Neural cell (in vitro differentiated cells): ENCODE data around the gene SUSD6. TPM values are rescaled to one million over a fixed set of nuclear protein-coding genes. Genes with fewer than 3 reads are reported as not detected.

ENCODE experiments used
- H2AFZ ChIP-seq: fragments of 200-600, 300-800 bp; sonication (generic), shearing (Covaris generic); 2 replicates; pipeline ENCODE4 v1.6.0; 2014; ENCODE audit warnings: low read depth, mild to moderate bottlenecking, antibody characterized with exemption, low read length, moderate library complexity
- H3F3A ChIP-seq: fragments of 200-600 bp; shearing (Covaris generic); 2 replicates; pipeline ENCODE4 v1.6.1; 2016; ENCODE audit warnings: mild to moderate bottlenecking, moderate library complexity, mixed read lengths, antibody characterized with exemption, low read length; ENCODE audit not compliant: insufficient read depth, poor library complexity, severe bottlenecking
- H3K27ac ChIP-seq: fragments of 200-600, 300-800 bp; sonication (generic), shearing (Covaris generic); 2 replicates; pipeline ENCODE4 v1.5.1; 2014; ENCODE audit warnings: mild to moderate bottlenecking, low read length, moderate library complexity
- H3K27me3 ChIP-seq: fragments of 300-800, 200-600 bp; sonication (generic), shearing (Covaris generic); 2 replicates; pipeline ENCODE4 v1.6.0; 2014; ENCODE audit warnings: mild to moderate bottlenecking, low read depth, low read length, moderate library complexity; ENCODE audit not compliant: insufficient read depth
- H3K36me3 ChIP-seq: fragments of 300-800, 200-600 bp; sonication (generic), shearing (Covaris generic); 2 replicates; pipeline ENCODE4 v1.5.1; 2014; ENCODE audit warnings: mild to moderate bottlenecking, antibody characterized with exemption, low read length, moderate library complexity; ENCODE audit not compliant: insufficient read depth
- H3K4me2 ChIP-seq: fragments of 300-800, 200-600 bp; sonication (generic), shearing (Covaris generic); 2 replicates; pipeline ENCODE4 v1.6.0; 2014; ENCODE audit warnings: mild to moderate bottlenecking, low read length
- H3K4me3 ChIP-seq: fragments of 300-800, 200-600 bp; sonication (generic), shearing (Covaris generic); 2 replicates; pipeline ENCODE4 v1.5.1; 2014; ENCODE audit warnings: mild to moderate bottlenecking, low read length, moderate library complexity
- H3K79me2 ChIP-seq: fragments of 200-600 bp; shearing (Covaris generic); replicated peaks from 2 replicates; pipeline ENCODE4 v1.6.0; 2014; ENCODE audit warnings: mild to moderate bottlenecking, low read length, moderate library complexity; ENCODE audit not compliant: insufficient read depth
- H3K9ac ChIP-seq: fragments of 300-800, 200-600 bp; sonication (generic), shearing (Covaris generic); 2 replicates; pipeline ENCODE4 v1.6.1; 2016; ENCODE audit warnings: mild to moderate bottlenecking, low read length, mixed read lengths
- H3K9me2 ChIP-seq: fragments of 200-600 bp; shearing (Covaris generic); 2 replicates; pipeline ENCODE4 v1.6.1; 2016; ENCODE audit warnings: mild to moderate bottlenecking, low read length, mixed read lengths; ENCODE audit not compliant: insufficient read depth
- H3K9me3 ChIP-seq: fragments of 200-600, 300-800 bp; sonication (generic), shearing (Covaris generic); 2 replicates; pipeline ENCODE4 v1.6.1; 2016; ENCODE audit warnings: mild to moderate bottlenecking, mixed run types, low read length, moderate library complexity, mixed read lengths
- H4K20me1 ChIP-seq: fragments of 200-600 bp; shearing (Covaris generic); 2 replicates; pipeline ENCODE4 v1.6.1; 2016; ENCODE audit warnings: mild to moderate bottlenecking, mixed run types; ENCODE audit not compliant: insufficient read depth
- EP300 ChIP-seq: fragments of 450-650 bp; conservative IDR thresholded peaks from 2 replicates; pipeline ENCODE4 v1.6.1; 2014; ENCODE audit warnings: antibody characterized with exemption, mild to moderate bottlenecking, moderate library complexity; ENCODE audit not compliant: poor library complexity, severe bottlenecking
- EZH2 ChIP-seq: fragments of 200-600, 300-800 bp; shearing (Covaris generic), sonication (generic); IDR thresholded peaks from 2 replicates; pipeline ENCODE4 v1.6.1; 2014; ENCODE audit warnings: antibody characterized with exemption, low read length, borderline replicate concordance, mild to moderate bottlenecking; ENCODE audit not compliant: insufficient read depth, poor library complexity, severe bottlenecking
- MXI1 ChIP-seq: fragments of 450-650 bp; conservative IDR thresholded peaks from 2 replicates; pipeline ENCODE4 v1.6.1; 2014; ENCODE audit warnings: antibody characterized with exemption, mild to moderate bottlenecking; ENCODE audit not compliant: poor library complexity, severe bottlenecking
- POLR2AphosphoS5 ChIP-seq: IDR thresholded peaks from 2 replicates; pipeline ENCODE4 v1.6.1; 2012
- RAD21 ChIP-seq: fragments of 450-650 bp; conservative IDR thresholded peaks from 2 replicates; pipeline ENCODE4 v1.6.1; 2014; ENCODE audit warnings: antibody characterized with exemption, mild to moderate bottlenecking, moderate library complexity
- SMC3 ChIP-seq: fragments of 450-650 bp; conservative IDR thresholded peaks from 2 replicates; pipeline ENCODE4 v1.6.1; 2014; ENCODE audit warnings: antibody characterized with exemption, mild to moderate bottlenecking, moderate library complexity; ENCODE audit not compliant: poor library complexity
- TAF1 ChIP-seq: IDR thresholded peaks from 2 replicates; pipeline ENCODE4 v1.6.1; 2012; ENCODE audit warnings: low read depth
- polyA plus RNA-seq: library from polyadenylated mRNA; depleted of rRNA; stranded (reverse); fragments of >200 nt; gene quantifications from 2 replicates; pipeline ENCODE4 v1.2.3, GENCODE V29; 2014
- TF ChIP-seq, protein P1 (sequence below): IDR thresholded peaks from 2 replicates; pipeline ENCODE4 v1.6.1; 2012; ENCODE audit warnings: borderline replicate concordance
- TF ChIP-seq, protein P2 (sequence below): fragments of 450-650 bp; IDR thresholded peaks from 2 replicates; pipeline ENCODE4 v1.5.1; 2014; ENCODE audit warnings: antibody characterized with exemption, mild to moderate bottlenecking, moderate library complexity; ENCODE audit not compliant: poor library complexity, severe bottlenecking

SUSD6 gene
- polyA plus RNA-seq, 1 donor from 2014 or later = 5.1 TPM

DNA sequence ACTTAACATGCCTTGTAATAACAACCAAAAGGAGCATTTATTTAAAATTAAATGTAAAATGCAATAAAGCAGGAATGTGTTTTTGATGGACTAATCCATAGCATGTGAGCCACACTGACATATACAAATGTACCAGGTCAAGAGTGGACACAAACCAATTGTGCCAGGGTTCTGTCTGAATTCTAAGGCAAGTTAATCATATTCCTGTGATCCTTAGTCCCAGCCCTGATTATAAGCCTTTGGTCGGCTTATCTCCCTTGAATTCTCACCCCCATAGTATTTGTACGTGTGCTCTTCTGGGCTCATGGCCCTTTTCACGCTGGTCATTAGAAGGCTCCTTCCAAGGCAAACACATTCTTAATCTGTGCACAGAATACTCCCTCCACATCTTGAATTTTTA is 144.9 kb downstream of the SUSD6 start:
- H3K27me3 ChIP-seq = no peaks in the 10 kb centered on the region
- H3K36me3 ChIP-seq = no peaks in the 10 kb centered on the region
- no peaks in the 10 kb centered on the region for H4K20me1 ChIP-seq
- H3F3A ChIP-seq = no peaks in the 10 kb centered on the region
- no peaks in the 10 kb centered on the region for H3K9me3 ChIP-seq
- H3K4me3 ChIP-seq = no peak overlapping the region
- no peak overlapping the region for H3K4me2 ChIP-seq
- H2AFZ ChIP-seq = no peak overlapping the region
- no peak overlapping the region for H3K9ac ChIP-seq
- H3K79me2 ChIP-seq = no peaks in the 10 kb centered on the region
- H3K27ac ChIP-seq = no peak overlapping the region
- H3K9me2 ChIP-seq = no peaks in the 10 kb centered on the region
- TF ChIP-seq, protein P1, sequence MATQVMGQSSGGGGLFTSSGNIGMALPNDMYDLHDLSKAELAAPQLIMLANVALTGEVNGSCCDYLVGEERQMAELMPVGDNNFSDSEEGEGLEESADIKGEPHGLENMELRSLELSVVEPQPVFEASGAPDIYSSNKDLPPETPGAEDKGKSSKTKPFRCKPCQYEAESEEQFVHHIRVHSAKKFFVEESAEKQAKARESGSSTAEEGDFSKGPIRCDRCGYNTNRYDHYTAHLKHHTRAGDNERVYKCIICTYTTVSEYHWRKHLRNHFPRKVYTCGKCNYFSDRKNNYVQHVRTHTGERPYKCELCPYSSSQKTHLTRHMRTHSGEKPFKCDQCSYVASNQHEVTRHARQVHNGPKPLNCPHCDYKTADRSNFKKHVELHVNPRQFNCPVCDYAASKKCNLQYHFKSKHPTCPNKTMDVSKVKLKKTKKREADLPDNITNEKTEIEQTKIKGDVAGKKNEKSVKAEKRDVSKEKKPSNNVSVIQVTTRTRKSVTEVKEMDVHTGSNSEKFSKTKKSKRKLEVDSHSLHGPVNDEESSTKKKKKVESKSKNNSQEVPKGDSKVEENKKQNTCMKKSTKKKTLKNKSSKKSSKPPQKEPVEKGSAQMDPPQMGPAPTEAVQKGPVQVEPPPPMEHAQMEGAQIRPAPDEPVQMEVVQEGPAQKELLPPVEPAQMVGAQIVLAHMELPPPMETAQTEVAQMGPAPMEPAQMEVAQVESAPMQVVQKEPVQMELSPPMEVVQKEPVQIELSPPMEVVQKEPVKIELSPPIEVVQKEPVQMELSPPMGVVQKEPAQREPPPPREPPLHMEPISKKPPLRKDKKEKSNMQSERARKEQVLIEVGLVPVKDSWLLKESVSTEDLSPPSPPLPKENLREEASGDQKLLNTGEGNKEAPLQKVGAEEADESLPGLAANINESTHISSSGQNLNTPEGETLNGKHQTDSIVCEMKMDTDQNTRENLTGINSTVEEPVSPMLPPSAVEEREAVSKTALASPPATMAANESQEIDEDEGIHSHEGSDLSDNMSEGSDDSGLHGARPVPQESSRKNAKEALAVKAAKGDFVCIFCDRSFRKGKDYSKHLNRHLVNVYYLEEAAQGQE = no peak
- TF ChIP-seq RAD21 (no peak), MXI1 (no peak), EP300 (no peak), EZH2 (no peak), POLR2AphosphoS5 (no peak), TAF1 (no peak), SMC3 (no peak)
- TF ChIP-seq, protein P2, sequence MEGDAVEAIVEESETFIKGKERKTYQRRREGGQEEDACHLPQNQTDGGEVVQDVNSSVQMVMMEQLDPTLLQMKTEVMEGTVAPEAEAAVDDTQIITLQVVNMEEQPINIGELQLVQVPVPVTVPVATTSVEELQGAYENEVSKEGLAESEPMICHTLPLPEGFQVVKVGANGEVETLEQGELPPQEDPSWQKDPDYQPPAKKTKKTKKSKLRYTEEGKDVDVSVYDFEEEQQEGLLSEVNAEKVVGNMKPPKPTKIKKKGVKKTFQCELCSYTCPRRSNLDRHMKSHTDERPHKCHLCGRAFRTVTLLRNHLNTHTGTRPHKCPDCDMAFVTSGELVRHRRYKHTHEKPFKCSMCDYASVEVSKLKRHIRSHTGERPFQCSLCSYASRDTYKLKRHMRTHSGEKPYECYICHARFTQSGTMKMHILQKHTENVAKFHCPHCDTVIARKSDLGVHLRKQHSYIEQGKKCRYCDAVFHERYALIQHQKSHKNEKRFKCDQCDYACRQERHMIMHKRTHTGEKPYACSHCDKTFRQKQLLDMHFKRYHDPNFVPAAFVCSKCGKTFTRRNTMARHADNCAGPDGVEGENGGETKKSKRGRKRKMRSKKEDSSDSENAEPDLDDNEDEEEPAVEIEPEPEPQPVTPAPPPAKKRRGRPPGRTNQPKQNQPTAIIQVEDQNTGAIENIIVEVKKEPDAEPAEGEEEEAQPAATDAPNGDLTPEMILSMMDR = no peak

DNA sequence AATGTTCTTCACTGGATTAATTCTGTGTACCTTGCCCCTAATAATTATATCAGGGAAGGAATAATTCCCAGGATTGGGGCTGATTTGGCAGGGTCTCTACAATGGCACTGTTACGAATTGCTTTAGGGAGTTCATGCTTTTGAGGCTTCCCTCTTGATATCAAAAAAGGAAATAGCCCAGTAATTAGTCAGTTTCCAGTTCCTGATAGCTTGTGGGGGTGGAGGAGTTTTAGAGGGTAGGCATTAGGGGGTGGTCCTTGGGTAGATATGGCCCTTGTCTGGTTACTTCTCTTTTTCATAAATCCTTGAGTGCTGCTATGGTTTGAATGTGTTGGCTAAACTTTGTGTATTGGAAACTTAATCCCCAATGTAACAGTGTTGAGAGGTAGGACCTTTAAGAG is 149.4 kb downstream of the SUSD6 start:
- no peaks in the 10 kb centered on the region for H3K27me3 ChIP-seq

More for the DNA sequence above, 149.4 kb downstream of the SUSD6 start:
- Histone ChIP-seq H3K4me3 (no peak overlapping the region), H3K27ac (no peak overlapping the region), H3K9ac (no peak overlapping the region), H2AFZ (no peak overlapping the region), H4K20me1 (no peaks in the 10 kb centered on the region), H3K79me2 (no peaks in the 10 kb centered on the region), H3K4me2 (no peak overlapping the region), H3K9me3 (no peaks in the 10 kb centered on the region), H3K9me2 (no peaks in the 10 kb centered on the region), H3K36me3 (no peaks in the 10 kb centered on the region), H3F3A (no peaks in the 10 kb centered on the region)
- TF ChIP-seq, protein P1 = no peak
- TF ChIP-seq MXI1 = no peak
- no peak for TF ChIP-seq TAF1
- no peak for TF ChIP-seq EZH2
- no peak for TF ChIP-seq POLR2AphosphoS5
- TF ChIP-seq SMC3 = no peak
- TF ChIP-seq, protein P2 = no peak
- no peak for TF ChIP-seq EP300
- no peak for TF ChIP-seq RAD21
